CD14-positive monocyte (primary cell): ENCODE data around the gene ADK. TPM values are rescaled to one million over a fixed set of nuclear protein-coding genes. Genes with fewer than 3 reads are reported as not detected.

Source experiments
- DNase-seq, 3 donors: peaks; one replicate each; pipeline ENCODE4 v3.0.0-alpha.2; 2011 to 2022
- H2AFZ ChIP-seq: 2 replicates; pipeline ENCODE4 v1.6.0; 2012; ENCODE audit warnings: mild to moderate bottlenecking, low read depth, low read length, inconsistent platforms; ENCODE audit not compliant: insufficient read depth, poor library complexity, severe bottlenecking
- H3K27ac ChIP-seq, 2 donors: 1 replicate in 1 of 2; 2 replicates in 1 of 2; pipeline ENCODE4 v1.5.1; 2012 to 2013; ENCODE audit warnings: low read length in 2 of 2, control low read depth in 1 of 2, inconsistent platforms in 1 of 2, low read depth in 1 of 2, mild to moderate bottlenecking in 1 of 2
- H3K27me3 ChIP-seq, 2 donors: one replicate each; pipeline versions ENCODE4 v1.6.0 to v1.6.1; 2011 to 2013; ENCODE audit warnings: low read length in 2 of 2; ENCODE audit not compliant: control insufficient read depth in 2 of 2, insufficient read depth in 2 of 2
- H3K36me3 ChIP-seq, 2 donors: replicated peaks in 1 of 2; 1 replicate in 1 of 2; 2 replicates in 1 of 2; pipeline versions ENCODE4 v1.5.1 to v1.6.1; 2012 to 2013; ENCODE audit warnings: low read length in 2 of 2, control low read depth in 1 of 2, inconsistent platforms in 1 of 2, mild to moderate bottlenecking in 1 of 2; ENCODE audit not compliant: insufficient read depth in 2 of 2, control insufficient read depth in 1 of 2
- H3K4me1 ChIP-seq, 2 donors: 1 replicate in 1 of 2; 2 replicates in 1 of 2; pipeline versions ENCODE4 v1.5.1 to v1.6.1; 2012 to 2013; ENCODE audit warnings: low read length in 2 of 2, control low read depth in 1 of 2, inconsistent platforms in 1 of 2, mild to moderate bottlenecking in 1 of 2, moderate library complexity in 1 of 2; ENCODE audit not compliant: insufficient read depth in 2 of 2, control insufficient read depth in 1 of 2
- H3K4me2 ChIP-seq: replicated peaks from 2 replicates; pipeline ENCODE3; 2012; ENCODE audit warnings: low read length, moderate library complexity, mild to moderate bottlenecking; ENCODE audit not compliant: poor library complexity, severe bottlenecking; ENCODE audit errors: extremely low read depth
- H3K4me3 ChIP-seq, 3 experiments: fragments of 200-600 bp in 1 of 3; sonication (generic) in 1 of 3; replicated peaks in 1 of 3; 1 replicate in 2 of 3; 2 replicates in 1 of 3; pipeline ENCODE4 v1.5.1; 2011 to 2013; ENCODE audit warnings: low read length in 3 of 3, mild to moderate bottlenecking in 3 of 3, control low read depth in 2 of 3, low read depth in 2 of 3, inconsistent platforms in 1 of 3, moderate library complexity in 1 of 3
- H3K79me2 ChIP-seq: 2 replicates; pipeline ENCODE4 v1.6.0; 2012; ENCODE audit warnings: mild to moderate bottlenecking, control low read depth, inconsistent platforms, low read length, moderate library complexity; ENCODE audit not compliant: insufficient read depth
- H3K9ac ChIP-seq: 2 replicates; pipeline ENCODE4 v1.6.0; 2017; ENCODE audit warnings: low read length, mild to moderate bottlenecking; ENCODE audit not compliant: insufficient read depth, poor library complexity, severe bottlenecking
- H3K9me3 ChIP-seq, 2 donors: replicated peaks in 1 of 2; 1 replicate in 1 of 2; 2 replicates in 1 of 2; pipeline versions ENCODE4 v1.5.1 to v1.6.1; 2012 to 2013; ENCODE audit warnings: low read length in 2 of 2, control low read depth in 1 of 2; ENCODE audit not compliant: control insufficient read depth in 1 of 2, insufficient read depth in 1 of 2
- H4K20me1 ChIP-seq: 2 replicates; pipeline ENCODE4 v1.6.0; 2012; ENCODE audit warnings: mild to moderate bottlenecking, low read length, control low read depth, moderate library complexity; ENCODE audit not compliant: insufficient read depth
- H3K27ac Mint-ChIP-seq, 7 donors: one replicate each; pipeline ENCODE4 v1.8.0; 2020; ENCODE audit warnings: mild to moderate bottlenecking in 7 of 7, mixed read lengths in 7 of 7, moderate library complexity in 6 of 7, inconsistent platforms in 2 of 7
- H3K27me3 Mint-ChIP-seq, 3 donors: one replicate each; pipeline ENCODE4 v1.8.0; 2021 to 2022; ENCODE audit warnings: low read depth in 3 of 3, mild to moderate bottlenecking in 3 of 3, mixed read lengths in 3 of 3, moderate library complexity in 3 of 3, inconsistent platforms in 1 of 3
- H3K36me3 Mint-ChIP-seq, 2 donors: one replicate each; pipeline ENCODE4 v1.8.0; 2020; ENCODE audit warnings: mixed read lengths in 2 of 2, inconsistent platforms in 1 of 2, mild to moderate bottlenecking in 1 of 2
- H3K4me1 Mint-ChIP-seq: one replicate; pipeline ENCODE4 v1.8.0; 2020; ENCODE audit warnings: mild to moderate bottlenecking, mixed read lengths
- H3K4me3 Mint-ChIP-seq, 2 donors: one replicate each; pipeline ENCODE4 v1.8.0; 2020; ENCODE audit warnings: mild to moderate bottlenecking in 2 of 2, mixed read lengths in 2 of 2, moderate library complexity in 1 of 2
- H3K9me3 Mint-ChIP-seq, 7 donors: one replicate each; pipeline ENCODE4 v1.8.0; 2020 to 2022; ENCODE audit warnings: mixed read lengths in 7 of 7, mild to moderate bottlenecking in 6 of 7, moderate library complexity in 6 of 7, inconsistent platforms in 2 of 7
- CTCF ChIP-seq: fragments of 200-600 bp; IDR thresholded peaks from one replicate; pipeline ENCODE4 v1.8.0; 2022; ENCODE audit warnings: antibody characterized with exemption, mild to moderate bottlenecking
- WGBS: methylation state at CpG from one replicate; pipeline ENCODE4 v1.1.5; 2013; ENCODE audit warnings: missing lambda C conversion rate; ENCODE audit not compliant: insufficient coverage; 5-methylcytosine and 5-hydroxymethylcytosine counted together
- intact Hi-C, 2 donors: fragments of 100-400 bp; cut with micrococcal nuclease; formaldehyde crosslinking; loops; one replicate each; pipeline versions ENCODE4 v1.15.0 to v1.15.1; 2023
- polyA plus RNA-seq, 3 donors: library from polyadenylated mRNA; depleted of rRNA in 1 of 3; unstranded in 2 of 3; stranded (reverse) in 1 of 3; fragments of 300-500 nt in 2 of 3; fragments of >200 nt in 1 of 3; fragmentation: Illumina TruSeq in 2 of 3; gene quantifications; 1 replicate in 2 of 3; 2 replicates in 1 of 3; pipeline ENCODE4 v1.2.3, GENCODE V29; 2012 to 2021

ADK gene
- polyA plus RNA-seq, 3 donors, result 6.4 to 38.2 (median 35.7) TPM

- no peak overlapping the region for H3K27ac Mint-ChIP-seq
- intact Hi-C loops, result no loop called here
- Histone ChIP-seq H3K9me3 (no peaks in the 10 kb centered on the region), H3K27me3 (no peaks in the 10 kb centered on the region), H3K9ac (no peak overlapping the region), H3K4me1 (no peaks in the 10 kb centered on the region), H4K20me1 (no peaks in the 10 kb centered on the region), H3K4me2 (no peak overlapping the region), H3K79me2 (peaks cover 41% of the 10 kb centered on the region), H3K27ac (no peak overlapping the region), H3K36me3 (peaks cover 11 to 17% of the 10 kb centered on the region in 2 donors), H3K4me3 (no peak overlapping the region), H2AFZ (no peak overlapping the region)
- no peaks in the 10 kb centered on the region for H3K9me3 Mint-ChIP-seq
- no CpG with 5 or more reads among the region's 4 CpGs for WGBS
- no peak for DNase-seq
- no peak overlapping the region for H3K4me3 Mint-ChIP-seq
- peaks cover 6% of the 10 kb centered on the region for H3K4me1 Mint-ChIP-seq
- peaks cover 8 to 12% of the 10 kb centered on the region in 2 donors for H3K36me3 Mint-ChIP-seq
- H3K27me3 Mint-ChIP-seq, result no peaks in the 10 kb centered on the region
- no peak for TF ChIP-seq CTCF
Measured at GRCh38 chr10:74199315-74199714, 48.3 kb downstream of the ADK start.

- Histone ChIP-seq H3K36me3 (peaks cover 18 to 24% of the 10 kb centered on the region in 2 donors), H3K27ac (no peak overlapping the region), H3K4me1 (no peaks in the 10 kb centered on the region), H3K4me2 (no peak overlapping the region), H3K9me3 (no peaks in the 10 kb centered on the region), H3K27me3 (no peaks in the 10 kb centered on the region), H4K20me1 (no peaks in the 10 kb centered on the region), H2AFZ (no peak overlapping the region), H3K4me3 (no peak overlapping the region), H3K79me2 (peaks cover 14% of the 10 kb centered on the region), H3K9ac (no peak overlapping the region)
- no peaks in the 10 kb centered on the region for H3K9me3 Mint-ChIP-seq
- WGBS, result no CpG with 5 or more reads among the region's 2 CpGs
- H3K4me1 Mint-ChIP-seq, result peaks cover 4% of the 10 kb centered on the region
- peak overlapping the region in 1 of 7 donors; percentile 33 for H3K27ac Mint-ChIP-seq
- no peaks in the 10 kb centered on the region for H3K27me3 Mint-ChIP-seq
- no peak overlapping the region for H3K4me3 Mint-ChIP-seq
- DNase-seq, result no peak
- intact Hi-C loops, result no loop called here
- peaks cover 14 to 24% of the 10 kb centered on the region in 2 donors for H3K36me3 Mint-ChIP-seq
- no peak for TF ChIP-seq CTCF
Measured at GRCh38 chr10:74202356-74202755, 51.3 kb downstream of the ADK start.
